Fibroblast of skin of right quadriceps (primary cell): Measurements from ENCODE around the gene ZNF577.
"Not testable (repeated sequence)": the region's sequence is repeated elsewhere in the genome, so short reads cannot be mapped to it uniquely, and the experiment has no call there.

Source experiments
- DNase-seq: peaks from one replicate; pipeline ENCODE4 v3.0.0-alpha.2; 2013

Gene ZNF577

DNA sequence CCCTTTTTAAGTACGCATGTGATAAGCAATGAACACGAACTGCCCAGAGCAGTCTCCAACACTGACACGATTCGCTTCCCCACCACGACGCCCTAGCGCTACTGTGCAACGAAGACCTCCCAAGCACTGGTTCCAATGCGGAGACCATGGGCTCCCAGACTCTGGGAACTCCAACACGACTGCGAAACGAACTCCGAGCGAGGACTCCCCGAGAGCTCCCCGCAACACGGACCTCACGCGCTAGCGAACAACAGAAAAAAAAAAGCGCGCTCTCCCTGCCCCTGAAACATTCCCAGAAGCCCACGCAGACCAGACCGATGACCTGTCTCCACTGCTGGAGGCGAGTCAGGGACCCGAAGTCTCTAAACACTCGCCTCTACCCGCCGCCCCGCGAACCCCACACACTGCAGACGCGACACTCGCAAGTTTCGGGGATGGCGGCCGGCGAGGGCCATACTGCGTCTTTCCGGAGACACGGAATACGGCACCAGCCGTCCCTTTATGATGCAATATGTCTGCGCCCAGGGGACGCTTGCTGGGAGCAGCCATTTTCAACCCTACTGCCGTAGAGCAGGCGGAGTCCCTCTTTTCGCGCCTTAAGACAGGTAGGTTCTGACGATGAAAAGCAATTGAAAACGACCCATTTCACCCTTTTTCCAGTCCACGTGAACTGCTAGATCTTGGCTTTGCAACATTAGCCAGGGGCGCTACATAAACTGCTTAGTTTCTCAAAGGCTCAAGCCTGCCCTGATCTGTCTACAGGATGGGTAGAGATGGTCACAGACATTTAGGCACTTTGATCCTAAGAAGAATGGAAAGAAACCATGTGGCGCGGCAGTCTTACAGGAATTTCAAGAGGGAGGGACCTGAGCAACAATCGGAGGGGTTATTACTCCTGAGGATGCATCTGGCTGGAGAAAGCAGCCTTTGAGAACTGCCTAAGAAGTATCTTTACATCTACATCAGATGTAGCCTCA, at the start of gene ZNF577:
Gene ZNF577 (minus strand): TSS at position 430 of the 977 bp plus-strand sequence. CDS start 7,569 bp downstream, outside the sequence.
- DNase-seq, result peak; percentile 93

DNA sequence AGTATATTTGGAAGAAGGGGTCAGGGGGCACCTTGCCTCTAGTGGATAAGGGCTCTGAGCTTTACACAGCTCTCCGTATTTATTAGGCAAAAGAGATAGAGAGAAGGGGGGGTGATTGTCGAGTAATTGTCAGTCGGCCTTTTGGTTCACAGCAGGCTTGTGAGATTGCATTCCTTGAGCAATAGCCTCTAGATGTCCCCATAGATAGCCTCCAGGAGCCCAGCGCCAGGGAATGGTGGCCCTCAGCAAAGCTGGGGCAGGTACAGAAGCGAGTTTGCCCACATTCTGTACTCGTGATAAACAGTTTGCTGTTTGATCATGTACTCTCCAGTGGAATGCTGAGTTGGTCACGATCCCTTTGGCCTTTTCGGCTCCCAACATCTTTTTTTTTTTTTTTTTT, 44.2 kb upstream of the ZNF577 start:
- DNase-seq, result no peak

GRCh38 chr19:51927859-51928258, 40.1 kb upstream of the ZNF577 start:
- DNase-seq, result no peak

DNA sequence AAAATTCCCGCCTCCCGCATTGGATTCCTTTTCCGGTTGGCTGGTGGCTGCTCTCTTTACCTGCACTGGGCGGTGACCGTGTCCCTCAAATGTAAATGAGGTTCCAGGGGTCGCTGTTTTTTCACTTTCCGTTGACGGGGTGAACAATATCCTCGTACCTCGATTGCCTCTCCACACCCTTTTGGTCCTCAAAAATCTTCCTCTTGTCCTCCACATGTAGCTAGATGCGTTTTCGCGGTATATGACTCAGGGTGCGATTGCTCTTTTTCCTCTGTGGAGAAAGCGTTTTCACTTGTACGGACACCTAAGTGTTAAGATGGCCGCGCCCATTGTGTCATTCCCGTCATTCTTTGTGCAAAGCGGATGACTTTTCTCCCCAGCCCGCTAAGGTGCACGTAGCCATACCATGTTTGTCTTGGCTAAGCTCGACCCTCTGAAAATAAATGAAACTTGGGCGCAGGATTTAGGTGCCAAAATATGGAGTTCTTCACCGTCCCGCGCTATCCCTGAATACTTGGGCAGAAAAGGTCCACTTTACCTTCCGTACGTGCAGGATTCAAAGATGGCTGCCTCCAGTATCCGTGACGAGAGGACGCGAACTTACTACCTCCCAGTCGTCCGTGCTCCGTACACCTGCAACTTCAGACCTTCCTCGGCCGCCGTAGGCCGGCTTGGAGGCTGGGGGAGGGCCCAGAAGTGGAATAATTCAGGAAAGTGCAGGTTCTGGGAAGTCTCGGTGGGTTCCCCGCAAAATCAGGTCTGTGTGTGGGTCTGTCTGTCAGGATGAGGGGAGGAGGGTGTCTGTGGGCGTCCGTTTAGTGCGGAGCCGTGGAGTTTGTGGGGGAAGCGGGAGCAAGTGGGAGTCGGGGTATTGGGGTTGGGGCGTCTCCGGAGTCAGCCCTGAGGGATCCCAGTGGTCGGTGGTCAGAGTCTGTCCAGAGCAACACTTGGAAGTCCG, 39.3 kb upstream of the ZNF577 start, which contains the start of gene ZNF613:
Gene ZNF613 (plus strand): TSS at position 689 of the 958 bp plus-strand sequence. CDS start 8,749 bp downstream, outside the sequence.
- DNase-seq, result peak; percentile 91

DNA sequence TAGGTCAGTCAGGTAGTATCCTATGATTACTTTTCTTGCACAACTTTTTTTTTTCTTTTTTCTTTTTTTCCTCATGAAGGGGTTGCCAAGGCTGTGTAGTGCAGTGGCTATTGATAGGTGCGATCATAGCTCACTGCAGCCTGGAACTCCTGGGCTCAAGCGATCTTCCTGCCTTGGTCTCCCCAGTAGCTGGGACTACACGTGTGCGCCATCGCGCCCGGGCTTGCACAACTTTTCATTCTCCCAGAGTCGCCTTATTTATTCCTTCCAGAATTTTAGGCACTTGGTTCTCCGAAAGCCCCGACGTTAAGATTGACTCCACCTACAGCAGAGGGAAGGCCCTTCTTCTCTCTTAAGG, 38.7 kb upstream of the ZNF577 start:
- no peak for DNase-seq

GRCh38 chr19:51921949-51922348, 34.2 kb upstream of the ZNF577 start:
- no peak for DNase-seq

GRCh38 chr19:51919606-51920005, 31.9 kb upstream of the ZNF577 start:
- DNase-seq, result no peak

- no peak for DNase-seq
Measured at GRCh38 chr19:51916167-51916566, 28.4 kb upstream of the ZNF577 start.

GRCh38 chr19:51915324-51915867, 27.6 kb upstream of the ZNF577 start:
- DNase-seq, result no peak

- not testable (repeated sequence) for DNase-seq
Measured at GRCh38 chr19:51907981-51908380, 20.2 kb upstream of the ZNF577 start.

DNA sequence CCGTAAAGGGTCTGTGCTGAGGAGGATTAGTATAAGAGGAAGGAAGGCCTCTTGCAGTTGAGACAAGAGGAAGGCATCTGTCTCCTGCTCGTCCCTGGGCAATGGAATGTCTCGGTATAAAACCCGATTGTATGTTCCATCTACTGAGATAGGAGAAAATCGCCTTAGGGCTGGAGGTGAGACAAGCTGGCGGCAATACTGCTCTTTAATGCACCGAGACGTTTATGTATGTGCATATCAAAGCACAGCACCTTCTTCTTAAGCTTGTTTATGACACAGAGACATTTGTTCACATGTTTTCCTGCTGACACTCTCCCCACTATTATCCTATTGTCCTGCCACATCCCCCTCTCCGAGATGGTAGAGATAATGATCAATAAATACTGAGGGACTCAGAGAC, 18.4 kb upstream of the ZNF577 start:
- not testable (repeated sequence) for DNase-seq

GRCh38 chr19:51905639-51906038, 17.9 kb upstream of the ZNF577 start:
- DNase-seq, result not testable (repeated sequence)

- no peak for DNase-seq
Measured at GRCh38 chr19:51905206-51905605, 17.5 kb upstream of the ZNF577 start.

- DNase-seq, result peak; percentile 84
Measured at GRCh38 chr19:51904331-51905165, 16.8 kb upstream of the ZNF577 start, which contains the start of gene ZNF649. Gene ZNF649, minus strand, starts transcription at chr19:51905017. Its CDS starts 4,910 bp downstream, at chr19:51900107.

- no peak for DNase-seq
Measured at GRCh38 chr19:51903192-51903591, 15.4 kb upstream of the ZNF577 start.

DNA sequence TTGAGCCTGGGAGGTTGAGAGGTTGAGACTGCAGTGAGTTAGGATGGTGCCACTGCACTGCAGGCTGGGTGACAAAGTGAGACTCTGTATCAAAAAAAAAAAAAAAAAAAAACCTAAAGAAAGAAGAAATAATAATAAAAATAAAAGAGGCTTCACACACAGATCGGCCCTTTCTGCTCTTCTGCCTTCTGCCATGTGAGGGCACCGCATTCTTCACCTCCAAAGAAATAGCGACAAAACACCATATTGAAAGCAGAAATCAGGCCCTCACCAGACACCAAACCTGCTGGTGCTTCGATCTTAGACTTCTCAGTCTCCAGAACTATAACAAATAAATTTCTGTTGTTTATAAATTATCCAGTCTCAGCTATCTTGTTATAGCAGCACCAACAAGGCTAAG, 14.1 kb upstream of the ZNF577 start:
- no peak for DNase-seq

GRCh38 chr19:51891193-51891747, 3.5 kb upstream of the ZNF577 start:
- peak; percentile 7 for DNase-seq

DNA sequence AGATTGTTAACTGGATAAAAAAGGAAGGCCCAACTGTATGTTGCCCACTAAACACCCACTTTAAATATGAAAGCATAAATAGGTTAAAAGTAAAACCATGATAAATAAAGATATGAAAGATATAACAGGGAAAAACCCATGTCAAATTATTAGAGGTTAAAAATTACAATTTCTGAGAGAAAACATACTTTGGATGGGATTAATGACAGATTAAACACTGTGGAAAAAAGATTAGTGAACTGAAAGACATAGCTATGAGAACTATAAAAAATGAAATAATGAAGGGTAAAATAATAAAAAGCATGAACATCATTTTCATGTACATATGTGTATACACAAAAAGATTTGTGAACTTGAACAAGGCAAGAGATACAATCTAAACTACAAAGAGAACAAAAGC, 2.2 kb upstream of the ZNF577 start:
- DNase-seq, result no peak

DNA sequence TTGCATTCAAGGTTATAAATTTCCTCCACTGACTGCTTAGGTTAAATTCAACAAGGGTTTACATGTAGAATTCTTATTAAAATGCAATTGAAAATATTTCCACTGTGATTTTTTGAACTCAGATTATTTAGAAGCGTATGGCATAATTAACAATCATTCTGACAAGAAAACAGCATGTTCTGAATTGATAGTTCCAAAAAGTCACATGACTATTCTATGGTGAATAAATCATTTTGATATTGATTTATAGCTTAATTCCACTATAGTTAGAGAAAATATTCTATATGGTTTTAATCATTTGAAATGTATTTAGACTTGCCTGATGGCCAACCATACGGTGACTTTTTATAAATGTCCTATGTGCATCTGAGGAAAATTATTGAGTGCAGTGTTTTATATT, 3.0 kb downstream of the ZNF577 start:
- no peak for DNase-seq

DNA sequence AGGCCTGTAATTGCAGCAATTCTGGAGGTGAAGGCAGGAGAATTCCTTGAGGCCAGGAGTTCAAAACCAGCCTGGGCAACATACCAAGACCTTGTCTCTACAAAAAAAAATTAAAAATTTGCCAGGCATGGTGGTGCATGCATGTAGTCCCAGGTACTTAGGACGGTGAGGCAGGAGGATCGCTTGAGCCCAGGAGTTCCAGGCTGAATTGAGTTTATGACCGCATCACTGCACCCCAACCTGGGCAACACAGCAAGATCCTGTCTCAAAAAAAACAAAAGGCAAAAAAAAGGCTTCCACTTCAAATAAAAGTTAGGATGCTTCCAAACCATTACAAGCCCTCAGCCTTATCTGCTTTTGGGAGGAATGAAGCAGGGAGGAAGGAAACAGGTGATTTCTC, 5.2 kb downstream of the ZNF577 start:
- no peak for DNase-seq

- DNase-seq, result no peak
Measured at GRCh38 chr19:51873097-51873496, 14.7 kb downstream of the ZNF577 start.
